GM23338 (cell line): ENCODE data around the gene KCNC4. TPM values are rescaled to one million over a fixed set of nuclear protein-coding genes. Genes with fewer than 3 reads are reported as not detected.
A peak's percentile ranks its signal among the peaks of the same experiment; 100 is the strongest.

Source experiments
- ATAC-seq: fragments of 200-7000 bp; cut with Tn5 transposase; 3 replicates; pipeline ENCODE4 v1.9.1; 2020
- DNase-seq: peaks from one replicate; pipeline ENCODE4 v3.0.0-alpha.2; 2015; ENCODE audit warnings: low spot score
- H2AFZ ChIP-seq: fragments of 200-600 bp; sonication (generic); 2 replicates; pipeline ENCODE4 v1.8.0; 2016; ENCODE audit warnings: antibody characterized with exemption, mild to moderate bottlenecking, moderate library complexity
- H3F3A ChIP-seq: fragments of 200-600 bp; sonication (generic); replicated peaks from 2 replicates; pipeline ENCODE4 v1.8.0; 2017; ENCODE audit warnings: antibody characterized with exemption, mixed run types, low read depth
- H3K27ac ChIP-seq: fragments of 200-600 bp; sonication (generic); 2 replicates; pipeline ENCODE4 v1.6.1; 2016; ENCODE audit warnings: low read depth
- H3K27me3 ChIP-seq: fragments of 200-600 bp; sonication (generic); 2 replicates; pipeline ENCODE4 v1.8.0; 2016; ENCODE audit warnings: mild to moderate bottlenecking, mixed run types, moderate library complexity; ENCODE audit not compliant: insufficient read depth
- H3K36me3 ChIP-seq: fragments of 200-600 bp; sonication (generic); 2 replicates; pipeline ENCODE4 v1.8.0; 2016; ENCODE audit warnings: mild to moderate bottlenecking; ENCODE audit not compliant: insufficient read depth
- H3K4me1 ChIP-seq: fragments of 200-600 bp; sonication (generic); 2 replicates; pipeline ENCODE4 v1.8.0; 2016; ENCODE audit warnings: mild to moderate bottlenecking, moderate library complexity; ENCODE audit not compliant: insufficient read depth
- H3K4me2 ChIP-seq: fragments of 200-600 bp; sonication (generic); 2 replicates; pipeline ENCODE4 v1.7.1; 2017; ENCODE audit warnings: mixed run types
- H3K4me3 ChIP-seq: fragments of 200-600 bp; sonication (generic); 2 replicates; pipeline ENCODE4 v1.6.1; 2016; ENCODE audit warnings: mixed run types
- H3K79me2 ChIP-seq: fragments of 200-600 bp; sonication (generic); replicated peaks from 2 replicates; pipeline ENCODE4 v1.8.0; 2017; ENCODE audit warnings: mild to moderate bottlenecking; ENCODE audit not compliant: insufficient read depth
- H3K9me2 ChIP-seq: fragments of 200-600 bp; sonication (generic); 2 replicates; pipeline ENCODE4 v1.8.0; 2017; ENCODE audit not compliant: insufficient read depth
- H4K20me1 ChIP-seq: fragments of 200-600 bp; sonication (generic); replicated peaks from 2 replicates; pipeline ENCODE4 v1.8.0; 2017; ENCODE audit warnings: mild to moderate bottlenecking; ENCODE audit not compliant: insufficient read depth
- H3K27ac Mint-ChIP-seq: 2 replicates; pipeline ENCODE4 v1.8.0; 2020; ENCODE audit warnings: inconsistent platforms, mild to moderate bottlenecking, moderate library complexity, mixed read lengths
- H3K27me3 Mint-ChIP-seq: 3 replicates; pipeline ENCODE4 v1.8.0; 2022; ENCODE audit warnings: low read depth, mild to moderate bottlenecking, moderate library complexity, mixed read lengths, inconsistent platforms; ENCODE audit not compliant: insufficient read depth, poor library complexity
- H3K36me3 Mint-ChIP-seq: 3 replicates; pipeline ENCODE4 v1.8.0; 2021; ENCODE audit warnings: low read depth, mild to moderate bottlenecking, inconsistent platforms, moderate library complexity, mixed read lengths
- H3K4me1 Mint-ChIP-seq: 3 replicates; pipeline ENCODE4 v1.8.0; 2020; ENCODE audit warnings: mild to moderate bottlenecking, inconsistent platforms, mixed read lengths
- H3K4me3 Mint-ChIP-seq: 3 replicates; pipeline ENCODE4 v1.8.0; 2021; ENCODE audit warnings: moderate library complexity, mild to moderate bottlenecking, inconsistent platforms, mixed read lengths
- H3K9me3 Mint-ChIP-seq: 3 replicates; pipeline ENCODE4 v1.8.0; 2020; ENCODE audit warnings: moderate library complexity, mild to moderate bottlenecking, inconsistent platforms, mixed read lengths
- CREB1 ChIP-seq: fragments of 250-450 bp; sonication (Bioruptor Pico); IDR thresholded peaks from 2 replicates; pipeline ENCODE4 v1.5.0; 2020; ENCODE audit warnings: low read depth, mild to moderate bottlenecking, moderate library complexity
- CTCF ChIP-seq, 2 experiments: fragments of 200-600 bp in 1 of 2; sonication (generic) in 1 of 2; conservative IDR thresholded peaks; 2 replicates each; pipeline versions ENCODE4 v1.5.1 to v1.6.1; 2016 to 2017; ENCODE audit warnings: antibody characterized with exemption in 2 of 2, low read depth in 2 of 2, mild to moderate bottlenecking in 2 of 2, moderate library complexity in 1 of 2
- EZH2 ChIP-seq: fragments of 200-600 bp; sonication (generic); IDR thresholded peaks from one replicate; pipeline ENCODE4 v1.8.0; 2017; ENCODE audit warnings: antibody characterized with exemption, mild to moderate bottlenecking, low read depth; ENCODE audit not compliant: unreplicated experiment
- EZH2phosphoT487 ChIP-seq: fragments of 200-600 bp; sonication (generic); IDR thresholded peaks from one replicate; pipeline ENCODE4 v1.8.1; 2018; ENCODE audit warnings: antibody characterized with exemption; ENCODE audit not compliant: unreplicated experiment
- JUNB ChIP-seq: IDR thresholded peaks from one replicate; pipeline ENCODE4 v1.6.1; 2016; ENCODE audit warnings: antibody characterized with exemption; ENCODE audit not compliant: unreplicated experiment
- NANOG ChIP-seq: IDR thresholded peaks from 2 replicates; pipeline ENCODE4 v1.6.1; 2016; ENCODE audit warnings: antibody characterized with exemption, borderline replicate concordance
- POLR2AphosphoS5 ChIP-seq: IDR thresholded peaks from 2 replicates; pipeline ENCODE4 v1.6.1; 2016; ENCODE audit warnings: antibody characterized with exemption, low read depth
- REST ChIP-seq: IDR thresholded peaks from one replicate; pipeline ENCODE4 v1.6.1; 2018; ENCODE audit warnings: antibody characterized with exemption; ENCODE audit not compliant: unreplicated experiment
- STAT1 ChIP-seq: IDR thresholded peaks from one replicate; pipeline ENCODE4 v1.6.1; 2016; ENCODE audit warnings: antibody characterized with exemption; ENCODE audit not compliant: unreplicated experiment
- ZNF114 ChIP-seq: fragments of 250-450 bp; sonication (Bioruptor Pico); IDR thresholded peaks from 2 replicates; pipeline ENCODE4 v1.5.0; 2020; ENCODE audit warnings: mild to moderate bottlenecking, moderate library complexity
- ZNF331 ChIP-seq: fragments of 250-450 bp; sonication (Bioruptor Pico); IDR thresholded peaks from 2 replicates; pipeline ENCODE4 v1.5.0; 2020; ENCODE audit warnings: low read depth, mild to moderate bottlenecking, moderate library complexity
- polyA plus RNA-seq: library from polyadenylated mRNA; unstranded; fragments of >200 nt; fragmentation: Nextera tagmentation; extraction: Ambion mirVana; gene quantifications from 2 replicates; pipeline ENCODE4 v1.2.1, GENCODE V29; 2016
- total RNA-seq: library from RNA; depleted of rRNA; stranded (reverse); fragments of >200 nt; shearing (Covaris generic); gene quantifications from 2 replicates; pipeline ENCODE4 v1.2.3, GENCODE V29; 2014
- TF ChIP-seq, protein P1 (sequence below): fragments of 250-450 bp; sonication (Bioruptor Pico); IDR thresholded peaks from 2 replicates; pipeline ENCODE4 v1.5.0; 2020; ENCODE audit warnings: mild to moderate bottlenecking, moderate library complexity
- TF ChIP-seq, protein P2 (sequence below): IDR thresholded peaks from 2 replicates; pipeline ENCODE4 v1.6.1; 2016; ENCODE audit warnings: antibody characterized with exemption

The KCNC4 gene
- total and polyA plus RNA-seq, 2 experiments from 2014 or later, result 3.5 to 10.7 TPM

DNA sequence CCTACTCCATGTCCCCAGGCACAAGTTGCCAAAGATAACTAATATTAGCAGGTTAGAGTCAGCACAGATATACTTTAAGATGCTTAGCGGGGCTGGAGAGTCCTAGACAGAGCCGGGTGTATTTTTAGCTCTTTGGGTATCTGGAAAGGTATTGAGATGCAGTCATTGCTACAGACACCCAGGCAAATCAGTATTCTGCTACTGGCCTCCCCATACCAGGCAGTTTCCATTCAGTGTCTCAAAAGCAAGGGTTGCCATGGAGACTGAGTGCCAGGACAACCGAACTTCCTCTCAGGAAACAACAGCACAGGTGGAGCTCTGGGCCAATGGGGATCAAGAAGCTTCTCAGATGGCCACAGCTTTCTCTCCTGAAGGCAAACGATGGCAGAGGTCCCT is 45.3 kb downstream of the KCNC4 start:
- no peak overlapping the region for H3K4me2 ChIP-seq
- H3K4me1 ChIP-seq, result peaks cover 5% of the 10 kb centered on the region; the same call in 1 of the 2 replicates
- no peaks in the 10 kb centered on the region for H3F3A ChIP-seq
- H3K9me2 ChIP-seq, result peaks cover 8% of the 10 kb centered on the region; the same call in 1 of the 2 replicates
- ATAC-seq (peak; percentile 90), DNase-seq (peak; percentile 83)
- no peak overlapping the region for H3K27ac ChIP-seq
- H3K27me3 Mint-ChIP-seq, result peaks cover 12% of the 10 kb centered on the region
- H3K27ac Mint-ChIP-seq, result no peak overlapping the region
- no peaks in the 10 kb centered on the region for H4K20me1 ChIP-seq
- no peaks in the 10 kb centered on the region for H3K36me3 ChIP-seq
- H3K4me3 ChIP-seq, result no peak overlapping the region
- H3K79me2 ChIP-seq, result no peaks in the 10 kb centered on the region
- H3K36me3 Mint-ChIP-seq, result no peaks in the 10 kb centered on the region
- H2AFZ ChIP-seq, result no peak overlapping the region
- H3K27me3 ChIP-seq, result no peaks in the 10 kb centered on the region
- TF ChIP-seq REST (no peak), EZH2phosphoT487 (no peak), ZNF331 (CRISPR knock-in tag) (no peak), EZH2 (no peak), ZNF114 (no peak), CTCF (conservative IDR thresholded peaks at IDR 0.05; ENCODE audit: low read depth in 2 of 2) (no peak), STAT1 (no peak), JUNB (no peak), POLR2AphosphoS5 (no peak), NANOG (no peak), CREB1 (CRISPR knock-in tag) (no peak)
- TF ChIP-seq, protein P1, sequence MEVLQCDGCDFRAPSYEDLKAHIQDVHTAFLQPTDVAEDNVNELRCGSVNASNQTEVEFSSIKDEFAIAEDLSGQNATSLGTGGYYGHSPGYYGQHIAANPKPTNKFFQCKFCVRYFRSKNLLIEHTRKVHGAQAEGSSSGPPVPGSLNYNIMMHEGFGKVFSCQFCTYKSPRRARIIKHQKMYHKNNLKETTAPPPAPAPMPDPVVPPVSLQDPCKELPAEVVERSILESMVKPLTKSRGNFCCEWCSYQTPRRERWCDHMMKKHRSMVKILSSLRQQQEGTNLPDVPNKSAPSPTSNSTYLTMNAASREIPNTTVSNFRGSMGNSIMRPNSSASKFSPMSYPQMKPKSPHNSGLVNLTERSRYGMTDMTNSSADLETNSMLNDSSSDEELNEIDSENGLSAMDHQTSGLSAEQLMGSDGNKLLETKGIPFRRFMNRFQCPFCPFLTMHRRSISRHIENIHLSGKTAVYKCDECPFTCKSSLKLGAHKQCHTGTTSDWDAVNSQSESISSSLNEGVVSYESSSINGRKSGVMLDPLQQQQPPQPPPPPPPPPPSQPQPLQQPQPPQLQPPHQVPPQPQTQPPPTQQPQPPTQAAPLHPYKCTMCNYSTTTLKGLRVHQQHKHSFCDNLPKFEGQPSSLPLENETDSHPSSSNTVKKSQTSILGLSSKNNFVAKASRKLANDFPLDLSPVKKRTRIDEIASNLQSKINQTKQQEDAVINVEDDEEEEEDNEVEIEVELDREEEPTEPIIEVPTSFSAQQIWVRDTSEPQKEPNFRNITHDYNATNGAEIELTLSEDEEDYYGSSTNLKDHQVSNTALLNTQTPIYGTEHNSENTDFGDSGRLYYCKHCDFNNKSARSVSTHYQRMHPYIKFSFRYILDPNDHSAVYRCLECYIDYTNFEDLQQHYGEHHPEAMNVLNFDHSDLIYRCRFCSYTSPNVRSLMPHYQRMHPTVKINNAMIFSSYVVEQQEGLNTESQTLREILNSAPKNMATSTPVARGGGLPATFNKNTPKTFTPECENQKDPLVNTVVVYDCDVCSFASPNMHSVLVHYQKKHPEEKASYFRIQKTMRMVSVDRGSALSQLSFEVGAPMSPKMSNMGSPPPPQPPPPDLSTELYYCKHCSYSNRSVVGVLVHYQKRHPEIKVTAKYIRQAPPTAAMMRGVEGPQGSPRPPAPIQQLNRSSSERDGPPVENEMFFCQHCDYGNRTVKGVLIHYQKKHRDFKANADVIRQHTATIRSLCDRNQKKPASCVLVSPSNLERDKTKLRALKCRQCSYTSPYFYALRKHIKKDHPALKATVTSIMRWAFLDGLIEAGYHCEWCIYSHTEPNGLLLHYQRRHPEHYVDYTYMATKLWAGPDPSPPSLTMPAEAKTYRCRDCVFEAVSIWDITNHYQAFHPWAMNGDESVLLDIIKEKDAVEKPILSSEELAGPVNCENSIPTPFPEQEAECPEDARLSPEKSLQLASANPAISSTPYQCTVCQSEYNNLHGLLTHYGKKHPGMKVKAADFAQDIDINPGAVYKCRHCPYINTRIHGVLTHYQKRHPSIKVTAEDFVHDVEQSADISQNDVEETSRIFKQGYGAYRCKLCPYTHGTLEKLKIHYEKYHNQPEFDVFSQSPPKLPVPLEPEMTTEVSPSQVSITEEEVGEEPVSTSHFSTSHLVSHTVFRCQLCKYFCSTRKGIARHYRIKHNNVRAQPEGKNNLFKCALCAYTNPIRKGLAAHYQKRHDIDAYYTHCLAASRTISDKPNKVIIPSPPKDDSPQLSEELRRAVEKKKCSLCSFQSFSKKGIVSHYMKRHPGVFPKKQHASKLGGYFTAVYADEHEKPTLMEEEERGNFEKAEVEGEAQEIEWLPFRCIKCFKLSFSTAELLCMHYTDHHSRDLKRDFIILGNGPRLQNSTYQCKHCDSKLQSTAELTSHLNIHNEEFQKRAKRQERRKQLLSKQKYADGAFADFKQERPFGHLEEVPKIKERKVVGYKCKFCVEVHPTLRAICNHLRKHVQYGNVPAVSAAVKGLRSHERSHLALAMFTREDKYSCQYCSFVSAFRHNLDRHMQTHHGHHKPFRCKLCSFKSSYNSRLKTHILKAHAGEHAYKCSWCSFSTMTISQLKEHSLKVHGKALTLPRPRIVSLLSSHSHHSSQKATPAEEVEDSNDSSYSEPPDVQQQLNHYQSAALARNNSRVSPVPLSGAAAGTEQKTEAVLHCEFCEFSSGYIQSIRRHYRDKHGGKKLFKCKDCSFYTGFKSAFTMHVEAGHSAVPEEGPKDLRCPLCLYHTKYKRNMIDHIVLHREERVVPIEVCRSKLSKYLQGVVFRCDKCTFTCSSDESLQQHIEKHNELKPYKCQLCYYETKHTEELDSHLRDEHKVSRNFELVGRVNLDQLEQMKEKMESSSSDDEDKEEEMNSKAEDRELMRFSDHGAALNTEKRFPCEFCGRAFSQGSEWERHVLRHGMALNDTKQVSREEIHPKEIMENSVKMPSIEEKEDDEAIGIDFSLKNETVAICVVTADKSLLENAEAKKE, result no peak
- TF ChIP-seq, protein P2, sequence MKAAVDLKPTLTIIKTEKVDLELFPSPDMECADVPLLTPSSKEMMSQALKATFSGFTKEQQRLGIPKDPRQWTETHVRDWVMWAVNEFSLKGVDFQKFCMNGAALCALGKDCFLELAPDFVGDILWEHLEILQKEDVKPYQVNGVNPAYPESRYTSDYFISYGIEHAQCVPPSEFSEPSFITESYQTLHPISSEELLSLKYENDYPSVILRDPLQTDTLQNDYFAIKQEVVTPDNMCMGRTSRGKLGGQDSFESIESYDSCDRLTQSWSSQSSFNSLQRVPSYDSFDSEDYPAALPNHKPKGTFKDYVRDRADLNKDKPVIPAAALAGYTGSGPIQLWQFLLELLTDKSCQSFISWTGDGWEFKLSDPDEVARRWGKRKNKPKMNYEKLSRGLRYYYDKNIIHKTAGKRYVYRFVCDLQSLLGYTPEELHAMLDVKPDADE, result no peak
- no peaks in the 10 kb centered on the region for H3K9me3 Mint-ChIP-seq
- H3K4me1 Mint-ChIP-seq, result peaks cover 8% of the 10 kb centered on the region; the same call in 2 of the 3 replicates
- no peak overlapping the region for H3K4me3 Mint-ChIP-seq
